Tibial nerve (tissue), 4 donors: ENCODE measurements around the gene ABCG1. TPM values are rescaled to one million over a fixed set of nuclear protein-coding genes. Genes with fewer than 3 reads are reported as not detected.

Experiments used
- DNase-seq, 2 donors: peaks; one replicate each; pipeline ENCODE4 v3.0.0-alpha.2; 2019; ENCODE audit warnings: low spot score in 2 of 2
- H3K27ac ChIP-seq, 4 donors: fragments of 200-600 bp; sonication (generic) in 3 of 4; one replicate each; pipeline ENCODE4 v1.5.1; 2017 to 2019; ENCODE audit warnings: mild to moderate bottlenecking in 1 of 4
- H3K27me3 ChIP-seq, 2 donors: fragments of 200-600 bp; sonication (generic) in 1 of 2; one replicate each; pipeline versions ENCODE4 v1.5.1 to v1.6.0; 2017 to 2019
- H3K36me3 ChIP-seq, 3 donors: fragments of 200-600 bp; sonication (generic); one replicate each; pipeline ENCODE4 v1.5.1; 2018 to 2019
- H3K4me1 ChIP-seq, 4 donors: fragments of 200-600 bp; sonication (generic) in 3 of 4; one replicate each; pipeline ENCODE4 v1.5.1; 2017 to 2019
- H3K4me3 ChIP-seq, 4 donors: fragments of 200-600 bp; sonication (generic) in 3 of 4; one replicate each; pipeline ENCODE4 v1.5.1; 2017 to 2019; ENCODE audit warnings: mild to moderate bottlenecking in 1 of 4, moderate library complexity in 1 of 4
- H3K9me3 ChIP-seq, 4 donors: fragments of 200-600 bp; sonication (generic) in 3 of 4; one replicate each; pipeline ENCODE4 v1.5.1; 2017 to 2019
- CTCF ChIP-seq, 5 experiments: fragments of 200-600 bp in 3 of 5; fragments of 450-650 bp in 2 of 5; sonication (generic) in 3 of 5; IDR thresholded peaks; one replicate each; pipeline ENCODE4 v1.5.1; 2016 to 2019; ENCODE audit warnings: antibody characterized with exemption in 5 of 5, mild to moderate bottlenecking in 3 of 5, moderate library complexity in 2 of 5
- EP300 ChIP-seq, 2 donors: sonication (generic); formaldehyde crosslinking; IDR thresholded peaks; one replicate each; pipeline ENCODE4 v1.6.1; 2017; ENCODE audit warnings: antibody characterized with exemption in 2 of 2, mild to moderate bottlenecking in 1 of 2
- POLR2A ChIP-seq, 2 donors: fragments of 450-650 bp; IDR thresholded peaks; one replicate each; pipeline ENCODE4 v1.6.1; 2017; ENCODE audit warnings: antibody characterized with exemption in 2 of 2, mild to moderate bottlenecking in 2 of 2, moderate library complexity in 2 of 2
- WGBS, 2 donors: methylation state at CpG; one replicate each; pipeline ENCODE4 v1.1.5; 2018; 5-methylcytosine and 5-hydroxymethylcytosine counted together
- total RNA-seq, 4 donors: library from RNA; depleted of rRNA; stranded (reverse); fragments of >200 nt; gene quantifications; one replicate each; pipeline ENCODE4 v1.1.0, GENCODE V29; 2016

Gene ABCG1
- total RNA-seq, 4 donors from 2014 or later: 10.5 to 32.8 (median 18.6) TPM

- Histone ChIP-seq H3K4me1 (no peaks in the 10 kb centered on the region), H3K27ac (peak overlapping the region in 1 of 4 donors; percentile 73), H3K4me3 (no peak overlapping the region), H3K9me3 (no peaks in the 10 kb centered on the region), H3K36me3 (peaks cover 0 to 17% (median 0%) of the 10 kb centered on the region in 3 donors), H3K27me3 (no peaks in the 10 kb centered on the region)
- DNase-seq: no peak
- 63 to 70% methylated on average over 14 to 29 of the region's 29 CpGs for WGBS, 2 donors
- TF ChIP-seq CTCF (IDR thresholded peaks at IDR 0.05) (no peak), EP300 (IDR thresholded peaks at IDR 0.05) (no peak), POLR2A (IDR thresholded peaks at IDR 0.05) (no peak)
These were observed 54.2 kb downstream of the ABCG1 start for GRCh38 chr21:42272984-42273600.

DNA sequence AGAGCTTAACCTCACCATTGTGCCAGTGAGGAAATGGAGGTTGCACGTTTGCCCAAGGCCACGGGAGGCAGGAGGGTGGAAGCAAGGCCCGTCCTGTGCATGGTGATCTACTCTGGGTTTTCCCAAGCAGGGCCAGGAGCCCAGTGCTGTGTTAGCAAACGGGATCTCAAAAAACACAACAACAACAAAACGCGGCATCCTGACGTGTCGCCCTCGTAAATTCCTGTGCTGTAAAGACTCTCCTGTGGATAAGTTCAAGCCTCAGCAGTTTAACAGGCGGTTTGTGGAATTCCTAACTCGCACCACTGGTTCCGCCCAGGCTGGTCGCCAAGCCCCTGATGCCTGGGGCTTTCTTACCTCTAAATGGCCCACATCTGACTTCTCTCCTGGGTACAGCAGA lies 57.1 kb downstream of the ABCG1 start:
- no peaks in the 10 kb centered on the region for H3K4me1 ChIP-seq
- no peak overlapping the region for H3K4me3 ChIP-seq
- H3K36me3 ChIP-seq: peaks cover 0 to 19% (median 0%) of the 10 kb centered on the region in 3 donors
- H3K27me3 ChIP-seq: no peaks in the 10 kb centered on the region
- TF ChIP-seq EP300 (IDR thresholded peaks at IDR 0.05): no peak
- no peak for TF ChIP-seq CTCF (IDR thresholded peaks at IDR 0.05)
- H3K27ac ChIP-seq: peak overlapping the region in 1 of 4 donors; percentile 24
- DNase-seq: no peak
- WGBS, 2 donors: 62 to 69% methylated on average over 13 of the region's 13 CpGs
- no peaks in the 10 kb centered on the region for H3K9me3 ChIP-seq

- Histone ChIP-seq H3K9me3 (no peaks in the 10 kb centered on the region), H3K4me3 (no peak overlapping the region), H3K36me3 (peaks cover 0 to 23% (median 0%) of the 10 kb centered on the region in 3 donors), H3K27ac (peak overlapping the region in 1 of 4 donors; percentile 24), H3K4me1 (no peaks in the 10 kb centered on the region), H3K27me3 (no peaks in the 10 kb centered on the region)
- no peak for TF ChIP-seq CTCF (IDR thresholded peaks at IDR 0.05)
- DNase-seq: no peak
- WGBS, 2 donors: 89 to 92% methylated on average over 17 of the region's 17 CpGs
These were observed 57.7 kb downstream of the ABCG1 start for GRCh38 chr21:42276526-42277154.

- Histone ChIP-seq H3K4me3 (no peak overlapping the region), H3K27me3 (no peaks in the 10 kb centered on the region), H3K4me1 (no peaks in the 10 kb centered on the region), H3K27ac (no peak overlapping the region), H3K36me3 (peaks cover 0 to 31% (median 0%) of the 10 kb centered on the region in 3 donors), H3K9me3 (no peaks in the 10 kb centered on the region)
- DNase-seq: no peak
- whole genome bisulfite sequencing, 2 donors: 56 to 60% methylated on average over 4 of the region's 4 CpGs
- TF ChIP-seq POLR2A (IDR thresholded peaks at IDR 0.05): no peak
- no peak for TF ChIP-seq EP300 (IDR thresholded peaks at IDR 0.05)
- TF ChIP-seq CTCF (IDR thresholded peaks at IDR 0.05): no peak
These were observed 58.7 kb downstream of the ABCG1 start for GRCh38 chr21:42277593-42277992.

GRCh38 chr21:42278451-42279149 lies 59.7 kb downstream of the ABCG1 start:
- H3K4me1 ChIP-seq: no peaks in the 10 kb centered on the region
- no peak for DNase-seq
- peaks cover 0 to 29% (median 0%) of the 10 kb centered on the region in 3 donors for H3K36me3 ChIP-seq
- 88 to 90% methylated on average over 19 of the region's 19 CpGs for WGBS, 2 donors
- no peak for TF ChIP-seq CTCF (IDR thresholded peaks at IDR 0.05)
- no peak for TF ChIP-seq POLR2A (IDR thresholded peaks at IDR 0.05)
- TF ChIP-seq EP300 (IDR thresholded peaks at IDR 0.05): no peak
- H3K27me3 ChIP-seq: no peaks in the 10 kb centered on the region
- H3K27ac ChIP-seq: no peak overlapping the region
- no peaks in the 10 kb centered on the region for H3K9me3 ChIP-seq
- no peak overlapping the region for H3K4me3 ChIP-seq
